SK-N-MC (cell line): ENCODE results near the gene EDNRA.

Source experiments
- EZH2 ChIP-seq: fragments of 200-600 bp; sonication (generic); IDR thresholded peaks from one replicate; pipeline ENCODE4 v1.6.1; 2017; ENCODE audit warnings: antibody characterized with exemption
- FOXP2 ChIP-seq: optimal IDR thresholded peaks from 2 replicates; pipeline ENCODE3; 2011; ENCODE audit warnings: mild to moderate bottlenecking, moderate library complexity; ENCODE audit not compliant: insufficient read depth; ENCODE audit errors: extremely low read length, control extremely low read depth

DNA sequence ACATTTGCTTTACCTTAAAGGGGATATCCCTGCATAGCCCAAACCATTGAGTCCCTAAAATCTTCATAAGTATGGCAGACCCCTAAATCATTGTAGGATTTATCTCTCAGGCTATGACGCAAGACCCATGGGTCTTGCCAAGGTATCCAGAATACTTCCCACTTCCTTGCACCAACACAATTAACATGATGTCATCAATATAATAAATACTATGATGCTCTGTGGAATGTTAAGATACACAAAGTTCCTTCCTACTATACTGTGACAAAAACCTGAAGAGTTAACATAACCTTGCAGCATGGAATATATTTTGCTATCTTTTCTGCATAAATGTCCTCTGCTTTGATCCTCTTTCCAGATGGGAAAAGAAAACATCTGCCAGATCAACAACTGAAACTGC, 86.4 kb downstream of the EDNRA start:
- TF ChIP-seq EZH2 (no peak), FOXP2 (no peak)
